Gastroesophageal sphincter (tissue), 3 donors: ENCODE data around the gene RNF19B.

Source experiments
- EP300 ChIP-seq: sonication (generic); formaldehyde crosslinking; IDR thresholded peaks from one replicate; pipeline ENCODE4 v1.6.1; 2017; ENCODE audit warnings: antibody characterized with exemption, mild to moderate bottlenecking
- POLR2A ChIP-seq, 2 donors: fragments of 450-650 bp; IDR thresholded peaks; one replicate each; pipeline ENCODE4 v1.6.1; 2017; ENCODE audit warnings: antibody characterized with exemption in 2 of 2, mild to moderate bottlenecking in 2 of 2, moderate library complexity in 1 of 2
- TF ChIP-seq, protein P1 (sequence below), 4 experiments: fragments of 200-600 bp in 2 of 4; fragments of 450-650 bp in 2 of 4; sonication (generic) in 1 of 4; IDR thresholded peaks; one replicate each; pipeline ENCODE4 v1.5.1; 2017 to 2019; ENCODE audit warnings: antibody characterized with exemption in 4 of 4, mild to moderate bottlenecking in 2 of 4, moderate library complexity in 2 of 4

GRCh38 chr1:32901823-32902534 lies 62.6 kb downstream of the RNF19B start:
- TF ChIP-seq, protein P1, sequence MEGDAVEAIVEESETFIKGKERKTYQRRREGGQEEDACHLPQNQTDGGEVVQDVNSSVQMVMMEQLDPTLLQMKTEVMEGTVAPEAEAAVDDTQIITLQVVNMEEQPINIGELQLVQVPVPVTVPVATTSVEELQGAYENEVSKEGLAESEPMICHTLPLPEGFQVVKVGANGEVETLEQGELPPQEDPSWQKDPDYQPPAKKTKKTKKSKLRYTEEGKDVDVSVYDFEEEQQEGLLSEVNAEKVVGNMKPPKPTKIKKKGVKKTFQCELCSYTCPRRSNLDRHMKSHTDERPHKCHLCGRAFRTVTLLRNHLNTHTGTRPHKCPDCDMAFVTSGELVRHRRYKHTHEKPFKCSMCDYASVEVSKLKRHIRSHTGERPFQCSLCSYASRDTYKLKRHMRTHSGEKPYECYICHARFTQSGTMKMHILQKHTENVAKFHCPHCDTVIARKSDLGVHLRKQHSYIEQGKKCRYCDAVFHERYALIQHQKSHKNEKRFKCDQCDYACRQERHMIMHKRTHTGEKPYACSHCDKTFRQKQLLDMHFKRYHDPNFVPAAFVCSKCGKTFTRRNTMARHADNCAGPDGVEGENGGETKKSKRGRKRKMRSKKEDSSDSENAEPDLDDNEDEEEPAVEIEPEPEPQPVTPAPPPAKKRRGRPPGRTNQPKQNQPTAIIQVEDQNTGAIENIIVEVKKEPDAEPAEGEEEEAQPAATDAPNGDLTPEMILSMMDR (IDR thresholded peaks at IDR 0.05), result no peak
- TF ChIP-seq POLR2A (IDR thresholded peaks at IDR 0.05) (no peak), EP300 (no peak)
